C4-2B (cell line): ENCODE measurements around the gene RCN1.

Source experiments
- H3K27ac ChIP-seq: fragments of 450-650 bp; 2 replicates; pipeline ENCODE4 v1.5.1; 2017
- ZFX ChIP-seq: fragments of 450-650 bp; IDR thresholded peaks from 2 replicates; pipeline ENCODE4 v1.6.1; 2017
- TF ChIP-seq, protein P1 (sequence below): fragments of 450-650 bp; conservative IDR thresholded peaks from 2 replicates; pipeline ENCODE4 v1.5.1; 2017; ENCODE audit warnings: mild to moderate bottlenecking

RCN1 gene

DNA sequence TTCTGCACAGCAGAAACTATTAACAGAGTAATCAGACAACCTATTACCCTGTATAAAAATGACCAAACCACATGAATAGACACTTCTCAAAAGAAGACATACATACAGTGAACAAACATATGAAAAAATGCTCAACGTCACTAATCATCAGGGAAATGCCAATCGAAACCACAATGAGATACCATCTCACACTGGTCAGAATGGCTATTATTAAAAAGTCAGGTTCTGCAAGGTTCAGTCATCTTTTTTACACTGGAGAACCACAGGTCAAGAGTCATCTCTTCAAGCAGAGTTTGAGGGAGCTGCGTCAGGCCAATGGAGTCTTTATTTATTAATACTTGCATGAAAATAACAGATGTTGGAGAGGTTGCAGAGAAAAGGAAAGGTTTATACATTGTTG is 40.4 kb downstream of the RCN1 start:
- no peak overlapping the region for H3K27ac ChIP-seq
- TF ChIP-seq ZFX, result no peak
- TF ChIP-seq, protein P1, sequence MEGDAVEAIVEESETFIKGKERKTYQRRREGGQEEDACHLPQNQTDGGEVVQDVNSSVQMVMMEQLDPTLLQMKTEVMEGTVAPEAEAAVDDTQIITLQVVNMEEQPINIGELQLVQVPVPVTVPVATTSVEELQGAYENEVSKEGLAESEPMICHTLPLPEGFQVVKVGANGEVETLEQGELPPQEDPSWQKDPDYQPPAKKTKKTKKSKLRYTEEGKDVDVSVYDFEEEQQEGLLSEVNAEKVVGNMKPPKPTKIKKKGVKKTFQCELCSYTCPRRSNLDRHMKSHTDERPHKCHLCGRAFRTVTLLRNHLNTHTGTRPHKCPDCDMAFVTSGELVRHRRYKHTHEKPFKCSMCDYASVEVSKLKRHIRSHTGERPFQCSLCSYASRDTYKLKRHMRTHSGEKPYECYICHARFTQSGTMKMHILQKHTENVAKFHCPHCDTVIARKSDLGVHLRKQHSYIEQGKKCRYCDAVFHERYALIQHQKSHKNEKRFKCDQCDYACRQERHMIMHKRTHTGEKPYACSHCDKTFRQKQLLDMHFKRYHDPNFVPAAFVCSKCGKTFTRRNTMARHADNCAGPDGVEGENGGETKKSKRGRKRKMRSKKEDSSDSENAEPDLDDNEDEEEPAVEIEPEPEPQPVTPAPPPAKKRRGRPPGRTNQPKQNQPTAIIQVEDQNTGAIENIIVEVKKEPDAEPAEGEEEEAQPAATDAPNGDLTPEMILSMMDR, result no peak

DNA sequence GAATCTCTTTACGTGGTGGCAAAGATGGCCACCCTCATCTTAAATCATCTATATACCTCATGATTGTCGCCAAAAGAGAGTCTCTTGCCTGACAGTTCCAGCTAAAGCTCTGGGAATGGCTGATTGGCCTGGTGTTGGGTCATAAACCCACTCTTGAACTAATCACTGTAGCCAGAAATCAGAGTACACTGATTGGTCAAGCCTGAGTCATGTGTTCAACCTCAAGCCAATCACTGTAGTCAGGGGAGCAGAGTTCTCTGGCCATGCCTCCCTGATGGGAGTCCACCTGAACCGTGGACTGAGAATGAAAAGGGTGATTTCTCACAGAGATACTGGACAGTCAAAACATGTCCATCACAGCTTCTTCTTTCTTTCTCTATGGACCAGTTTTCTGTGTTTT is 45.8 kb downstream of the RCN1 start:
- TF ChIP-seq ZFX, result no peak
- TF ChIP-seq, protein P1, result no peak
- no peak overlapping the region for H3K27ac ChIP-seq

DNA sequence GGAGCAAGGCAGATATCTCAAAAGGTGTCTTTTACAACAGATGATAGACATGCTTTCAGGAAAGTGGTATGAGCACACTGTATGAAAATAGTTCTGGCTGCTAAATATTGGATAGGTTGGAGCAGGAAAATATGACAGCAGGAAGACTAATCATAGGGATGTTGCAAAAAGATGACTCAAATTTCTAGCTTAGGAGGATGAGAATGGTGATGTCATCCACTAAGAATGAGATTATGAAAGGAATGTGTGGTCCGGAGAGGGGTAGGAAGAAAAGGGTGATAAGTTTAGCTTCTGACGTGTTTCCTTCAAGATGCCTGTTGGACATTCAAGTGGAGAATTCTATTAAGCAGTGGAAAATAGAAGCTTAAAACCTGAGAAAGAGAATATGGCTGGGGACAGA is 46.4 kb downstream of the RCN1 start:
- H3K27ac ChIP-seq, result no peak overlapping the region
- TF ChIP-seq, protein P1, result no peak
- TF ChIP-seq ZFX, result no peak

DNA sequence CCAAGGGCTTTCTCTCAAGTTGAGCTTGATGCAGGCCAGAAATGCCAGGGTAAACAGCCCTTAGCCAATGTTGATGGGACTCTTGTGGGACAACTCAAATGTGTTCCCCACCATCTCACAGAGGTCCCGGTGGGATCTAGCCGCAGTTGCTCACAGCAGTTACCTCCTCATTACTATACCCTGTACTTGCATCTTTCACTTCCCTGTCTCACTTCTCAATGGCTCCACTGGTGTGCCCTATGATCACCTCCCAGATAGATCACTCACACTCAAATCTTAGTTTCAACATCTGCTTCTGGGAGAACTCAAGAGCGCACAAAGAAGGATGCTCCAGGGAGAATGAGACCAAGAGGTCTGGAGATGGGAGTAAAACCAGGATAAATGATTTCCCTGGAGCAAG is 47.0 kb downstream of the RCN1 start:
- TF ChIP-seq, protein P1, result no peak
- no peak for TF ChIP-seq ZFX

DNA sequence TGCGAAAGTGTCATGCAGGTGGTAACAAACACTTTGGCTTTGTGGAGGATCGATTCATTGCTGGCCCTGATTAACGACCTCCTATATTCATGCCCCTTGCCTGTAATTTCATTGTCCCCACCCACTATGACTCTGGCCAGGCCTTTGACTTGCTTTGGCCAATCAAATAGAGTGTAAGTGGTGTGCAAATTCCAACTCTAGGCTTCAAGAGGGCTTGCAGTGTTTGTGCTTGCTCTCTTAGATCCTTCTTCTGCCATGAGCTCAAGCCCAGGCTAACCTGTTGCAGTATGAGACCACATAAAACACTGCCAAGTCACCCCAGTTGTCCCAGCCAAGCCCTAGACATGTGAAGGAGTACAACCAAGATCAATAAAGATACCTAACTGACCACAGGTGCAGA is 48.0 kb downstream of the RCN1 start:
- H3K27ac ChIP-seq, result no peak overlapping the region
- TF ChIP-seq, protein P1, result no peak
- no peak for TF ChIP-seq ZFX

More for the DNA sequence above, 47.0 kb downstream of the RCN1 start:
- no peak overlapping the region for H3K27ac ChIP-seq

DNA sequence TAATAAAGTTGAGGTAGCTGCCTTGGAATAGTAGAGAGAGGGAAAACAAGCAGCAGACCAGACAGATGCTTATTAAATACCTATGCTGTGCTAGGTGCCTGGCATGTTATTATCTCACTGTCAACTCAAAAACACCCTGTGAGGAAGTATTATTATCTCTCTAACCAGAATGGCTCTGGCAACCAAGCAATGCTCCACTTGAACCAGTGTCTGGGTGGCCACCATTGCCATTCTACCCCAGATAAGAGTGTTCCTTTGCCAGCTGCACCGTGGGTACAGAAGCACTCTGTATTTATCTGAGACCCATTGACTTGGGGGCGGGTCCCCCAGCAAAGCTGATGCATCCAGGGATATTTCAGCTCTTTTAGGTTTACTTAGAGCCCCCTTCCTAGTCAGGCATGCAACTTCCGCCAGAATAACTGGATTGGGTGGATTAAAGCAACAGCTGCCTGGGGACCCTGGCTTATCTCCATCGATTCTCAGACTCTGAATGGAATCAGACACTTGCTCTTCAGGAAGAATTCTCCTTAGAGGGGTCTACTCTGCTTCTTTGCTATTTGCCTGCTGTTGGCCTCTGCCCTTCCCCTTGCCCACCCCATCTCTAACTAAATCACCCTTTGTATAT is 49.1 kb downstream of the RCN1 start:
- TF ChIP-seq ZFX, result no peak
- no peak overlapping the region for H3K27ac ChIP-seq

DNA sequence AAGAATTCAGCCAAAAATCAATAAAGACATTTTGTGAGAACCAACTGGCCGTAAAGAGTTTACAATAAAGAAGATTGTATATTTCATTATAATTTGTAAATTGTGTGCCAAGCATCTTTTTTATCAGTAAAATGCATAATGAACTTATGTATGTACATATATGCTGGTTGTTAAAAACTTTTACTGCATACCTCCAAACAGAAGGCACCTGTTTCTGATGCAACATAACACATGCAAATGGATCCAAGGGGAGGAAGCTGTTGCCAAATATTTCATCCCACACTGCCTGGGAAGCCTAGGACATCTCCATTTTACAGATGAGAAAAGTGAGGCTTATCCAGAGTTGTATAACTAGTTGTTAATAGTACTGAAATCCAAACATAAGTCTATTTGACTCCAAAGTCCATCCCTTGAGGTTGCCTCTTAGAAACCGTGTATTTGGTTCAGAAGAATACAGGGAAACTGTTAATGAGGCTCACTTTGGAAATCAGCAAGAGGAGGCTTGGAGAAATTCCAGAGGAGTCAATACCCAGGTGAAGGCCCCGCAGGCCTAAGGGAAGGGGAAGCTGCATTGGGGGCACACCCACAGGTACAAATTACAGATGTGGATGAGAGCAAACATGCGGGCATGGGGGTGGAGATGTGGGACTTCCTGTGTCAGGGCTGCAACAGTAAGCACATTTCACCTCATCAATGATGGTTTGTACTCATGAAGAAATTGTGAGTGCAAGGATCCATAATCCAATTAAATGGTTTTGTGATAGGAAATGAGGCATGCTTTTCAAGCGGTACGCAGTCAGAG is 51.1 kb downstream of the RCN1 start:
- TF ChIP-seq, protein P1, result no peak
- no peak for TF ChIP-seq ZFX
- no peak overlapping the region for H3K27ac ChIP-seq

DNA sequence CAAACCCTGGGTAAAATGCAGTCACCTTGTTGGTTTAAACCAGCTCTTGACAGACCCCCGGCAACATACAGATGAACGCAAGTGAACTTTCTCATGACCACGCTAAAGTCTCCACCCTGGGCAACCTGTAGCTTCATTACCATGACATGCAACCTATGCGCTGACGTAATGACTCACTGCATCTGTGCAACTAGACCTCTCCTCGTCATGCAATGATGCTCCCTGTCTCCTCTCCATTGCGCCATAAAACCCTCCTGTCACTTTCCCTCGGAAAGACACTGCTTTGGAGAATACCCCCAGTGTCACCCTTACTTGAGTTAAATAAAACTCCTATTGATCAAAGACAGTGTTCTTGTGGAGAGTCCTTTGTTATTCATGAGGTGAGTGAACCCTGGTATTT is 52.5 kb downstream of the RCN1 start:
- no peak for TF ChIP-seq ZFX
- TF ChIP-seq, protein P1, result no peak
- H3K27ac ChIP-seq, result no peak overlapping the region
